Mesenchymal stem cell (in vitro differentiated cells and primary cell): ENCODE results near the gene FBXO9.

Experiments used
- DNase-seq: peaks from one replicate; pipeline ENCODE4 v3.0.0-alpha.2; 2013
- H2AFZ ChIP-seq: one replicate; pipeline ENCODE4 v1.6.1; 2013; ENCODE audit warnings: low read depth, mild to moderate bottlenecking, control low read depth, inconsistent platforms, low read length, moderate library complexity
- H2AK5ac ChIP-seq: 2 replicates; pipeline ENCODE4 v1.6.1; 2013; ENCODE audit warnings: low read length, moderate library complexity, mild to moderate bottlenecking, inconsistent platforms; ENCODE audit not compliant: severe bottlenecking
- H2BK120ac ChIP-seq: one replicate; pipeline ENCODE4 v1.6.1; 2013; ENCODE audit warnings: low read depth, mild to moderate bottlenecking, inconsistent platforms, low read length, moderate library complexity
- H2BK12ac ChIP-seq, 2 experiments: one replicate each; pipeline ENCODE4 v1.6.1; 2013; ENCODE audit warnings: inconsistent platforms in 2 of 2, low read length in 2 of 2, mild to moderate bottlenecking in 2 of 2, moderate library complexity in 2 of 2, control low read depth in 1 of 2
- H2BK15ac ChIP-seq: one replicate; pipeline ENCODE4 v1.6.1; 2013; ENCODE audit warnings: mild to moderate bottlenecking, low read depth, inconsistent platforms; ENCODE audit not compliant: poor library complexity, severe bottlenecking
- H2BK5ac ChIP-seq: 2 replicates; pipeline ENCODE4 v1.6.1; 2013; ENCODE audit warnings: low read depth, mild to moderate bottlenecking, low read length, control low read depth, inconsistent platforms; ENCODE audit not compliant: poor library complexity, severe bottlenecking
- H3K14ac ChIP-seq, 2 experiments: one replicate each; pipeline ENCODE4 v1.6.1; 2013; ENCODE audit warnings: inconsistent platforms in 2 of 2, low read length in 2 of 2, control low read depth in 1 of 2, mild to moderate bottlenecking in 1 of 2, moderate library complexity in 1 of 2
- H3K18ac ChIP-seq, 2 experiments: one replicate each; pipeline ENCODE4 v1.6.1; 2013; ENCODE audit warnings: inconsistent platforms in 2 of 2, low read length in 2 of 2, control low read depth in 1 of 2, low read depth in 1 of 2, mild to moderate bottlenecking in 1 of 2
- H3K23ac ChIP-seq, 2 experiments: one replicate each; pipeline ENCODE4 v1.6.1; 2013; ENCODE audit warnings: inconsistent platforms in 2 of 2, low read length in 2 of 2, mild to moderate bottlenecking in 2 of 2, moderate library complexity in 2 of 2, control low read depth in 1 of 2
- H3K27ac ChIP-seq: 2 replicates; pipeline ENCODE4 v1.5.1; 2013; ENCODE audit warnings: mild to moderate bottlenecking, moderate library complexity, low read length, control low read depth, inconsistent platforms; ENCODE audit not compliant: poor library complexity, severe bottlenecking
- H3K27me3 ChIP-seq, 2 experiments: 2 replicates each; pipeline versions ENCODE4 v1.6.1 to v1.7.0; 2013; ENCODE audit warnings: low read length in 2 of 2, mild to moderate bottlenecking in 2 of 2, moderate library complexity in 2 of 2, control low read depth in 1 of 2, inconsistent platforms in 1 of 2; ENCODE audit not compliant: control insufficient read depth in 1 of 2, insufficient read depth in 1 of 2
- H3K36me3 ChIP-seq, 2 experiments: 2 replicates each; pipeline versions ENCODE4 v1.6.1 to v1.7.0; 2013; ENCODE audit warnings: low read length in 2 of 2, control low read depth in 1 of 2, inconsistent platforms in 1 of 2, low read depth in 1 of 2, mild to moderate bottlenecking in 1 of 2; ENCODE audit not compliant: insufficient read depth in 2 of 2, control insufficient read depth in 1 of 2
- H3K4ac ChIP-seq, 2 experiments: one replicate each; pipeline ENCODE4 v1.6.1; 2013; ENCODE audit warnings: inconsistent platforms in 2 of 2, low read length in 2 of 2, mild to moderate bottlenecking in 2 of 2, moderate library complexity in 2 of 2, control low read depth in 1 of 2, low read depth in 1 of 2
- H3K4me1 ChIP-seq: 2 replicates; pipeline ENCODE4 v1.6.1; 2013; ENCODE audit warnings: low read depth, low read length, control low read depth; ENCODE audit not compliant: control insufficient read depth, insufficient read depth
- H3K4me2 ChIP-seq: 2 replicates; pipeline ENCODE4 v1.6.1; 2013; ENCODE audit warnings: low read length, mild to moderate bottlenecking, inconsistent platforms; ENCODE audit not compliant: poor library complexity, severe bottlenecking
- H3K4me3 ChIP-seq, 2 experiments: 2 replicates each; pipeline versions ENCODE4 v1.5.1 to v1.7.0; 2013; ENCODE audit warnings: low read length in 2 of 2, mild to moderate bottlenecking in 2 of 2, control low read depth in 1 of 2, low read depth in 1 of 2; ENCODE audit not compliant: insufficient read depth in 1 of 2
- H3K79me1 ChIP-seq: replicated peaks from 2 replicates; pipeline ENCODE4 v1.6.1; 2013; ENCODE audit warnings: mild to moderate bottlenecking, control low read depth, low read length, inconsistent platforms; ENCODE audit not compliant: poor library complexity, severe bottlenecking
- H3K9ac ChIP-seq: 2 replicates; pipeline ENCODE4 v1.7.0; 2013; ENCODE audit warnings: mild to moderate bottlenecking, low read length, moderate library complexity
- H3K9me3 ChIP-seq: 2 replicates; pipeline ENCODE4 v1.7.0; 2013; ENCODE audit warnings: mild to moderate bottlenecking, low read length; ENCODE audit not compliant: control insufficient read depth
- H4K8ac ChIP-seq: one replicate; pipeline ENCODE4 v1.6.1; 2013; ENCODE audit warnings: inconsistent platforms, mild to moderate bottlenecking, low read length, moderate library complexity
- H4K91ac ChIP-seq: one replicate; pipeline ENCODE4 v1.6.1; 2013; ENCODE audit warnings: mild to moderate bottlenecking, low read length, inconsistent platforms
- WGBS: methylation state at CpG from one replicate; pipeline ENCODE4 v1.1.7; 2013; ENCODE audit warnings: mixed read lengths; 5-methylcytosine and 5-hydroxymethylcytosine counted together

FBXO9 gene

DNA sequence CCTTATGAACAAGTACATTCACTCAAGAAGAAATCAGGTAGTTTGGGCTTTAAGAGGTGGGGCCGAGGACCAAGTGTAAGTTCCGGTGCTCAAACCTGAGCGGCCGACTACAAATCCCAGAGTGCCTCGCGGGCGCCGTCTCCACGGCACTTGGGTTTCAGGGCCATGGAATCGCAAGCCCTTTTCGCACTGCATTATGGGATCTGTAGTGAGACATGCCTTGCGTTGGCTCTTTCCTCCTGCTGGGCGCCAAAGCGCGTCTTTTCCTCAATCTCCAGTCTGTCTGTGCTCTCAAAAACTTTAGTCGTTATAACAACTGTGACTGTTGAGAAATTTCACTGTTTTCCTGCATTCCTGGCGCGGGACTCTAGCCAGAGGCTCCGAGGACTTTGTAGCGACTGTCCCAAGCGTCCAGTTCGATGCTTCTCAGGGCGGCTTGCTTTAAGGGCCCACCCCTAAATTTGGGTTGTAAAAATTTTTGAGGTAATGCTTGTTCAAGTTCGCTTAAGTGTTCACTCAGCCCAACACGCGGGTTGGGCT, 408 bp upstream of the FBXO9 start:
- Histone ChIP-seq H3K4me1 (peaks cover 6% of the 10 kb centered on the region), H3K4me3 (peak overlapping the region; percentile 89 to 97), H2AFZ (peak overlapping the region; percentile 94), H3K9ac (peak overlapping the region; percentile 95), H3K27me3 (no peaks in the 10 kb centered on the region), H3K36me3 (peaks cover 0 to 5% of the 10 kb centered on the region in 2 experiments), H2BK12ac (peak overlapping the region in 1 of 2 experiments; percentile 86), H2BK120ac (no peak overlapping the region), H3K4me2 (peak overlapping the region; percentile 93), H2BK15ac (peak overlapping the region; percentile 77), H3K9me3 (no peaks in the 10 kb centered on the region), H2BK5ac (no peak overlapping the region), H3K18ac (peak overlapping the region; percentile 93 to 98), H4K91ac (peak overlapping the region; percentile 90), H3K27ac (peak overlapping the region; percentile 80), H4K8ac (peak overlapping the region; percentile 89), H3K23ac (no peak overlapping the region), H3K79me1 (peaks cover 11% of the 10 kb centered on the region), H3K14ac (peak overlapping the region in 1 of 2 experiments; percentile 77), H2AK5ac (no peak overlapping the region), H3K4ac (peak overlapping the region in 1 of 2 experiments; percentile 99)
- WGBS: under 1% methylated on average over 26 of the region's 26 CpGs
- peak; percentile 98 for DNase-seq

DNA sequence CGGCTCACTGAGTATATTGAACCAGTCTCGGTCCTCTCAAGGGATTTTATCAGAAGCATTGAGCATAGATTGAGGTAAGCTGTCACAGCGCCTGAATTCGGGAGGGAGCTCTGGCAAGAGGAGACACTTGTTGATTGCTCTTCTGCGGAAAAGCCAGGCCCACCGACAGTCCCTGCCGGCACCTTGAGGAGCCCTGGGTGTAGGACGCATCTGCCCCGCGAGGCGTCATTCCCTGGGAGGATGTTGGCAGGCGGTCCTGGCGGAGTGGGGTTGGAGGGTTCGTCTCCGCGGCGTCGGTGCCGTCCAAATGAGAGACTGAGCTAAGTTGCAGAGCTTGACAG, 843 bp downstream of the FBXO9 start:
- peak overlapping the region in 1 of 2 experiments; percentile 62 for H3K4ac ChIP-seq
- peaks cover 3% of the 10 kb centered on the region for H3K4me1 ChIP-seq
- H4K8ac ChIP-seq: peak overlapping the region; percentile 49
- no peaks in the 10 kb centered on the region for H3K27me3 ChIP-seq
- H2BK5ac ChIP-seq: no peak overlapping the region
- H3K79me1 ChIP-seq: peaks cover 11% of the 10 kb centered on the region
- peaks cover 0 to 10% of the 10 kb centered on the region in 2 experiments for H3K36me3 ChIP-seq
- no peak overlapping the region for H3K14ac ChIP-seq
- H2BK120ac ChIP-seq: no peak overlapping the region
- H3K27ac ChIP-seq: no peak overlapping the region
- peak overlapping the region; percentile 95 for H3K9ac ChIP-seq
- no peak overlapping the region for H3K23ac ChIP-seq
- H4K91ac ChIP-seq: no peak overlapping the region
- H2BK15ac ChIP-seq: peak overlapping the region; percentile 48
- H3K18ac ChIP-seq: peak overlapping the region in 1 of 2 experiments; percentile 87
- peak overlapping the region; percentile 97 for H2AFZ ChIP-seq
- peak overlapping the region; percentile 93 for H3K4me2 ChIP-seq
- peak overlapping the region; percentile 89 to 97 for H3K4me3 ChIP-seq
- under 1% methylated on average over 19 of the region's 19 CpGs for WGBS
- H2BK12ac ChIP-seq: no peak overlapping the region
- H3K9me3 ChIP-seq: no peaks in the 10 kb centered on the region
- H2AK5ac ChIP-seq: no peak overlapping the region
- DNase-seq: peak; percentile 63

DNA sequence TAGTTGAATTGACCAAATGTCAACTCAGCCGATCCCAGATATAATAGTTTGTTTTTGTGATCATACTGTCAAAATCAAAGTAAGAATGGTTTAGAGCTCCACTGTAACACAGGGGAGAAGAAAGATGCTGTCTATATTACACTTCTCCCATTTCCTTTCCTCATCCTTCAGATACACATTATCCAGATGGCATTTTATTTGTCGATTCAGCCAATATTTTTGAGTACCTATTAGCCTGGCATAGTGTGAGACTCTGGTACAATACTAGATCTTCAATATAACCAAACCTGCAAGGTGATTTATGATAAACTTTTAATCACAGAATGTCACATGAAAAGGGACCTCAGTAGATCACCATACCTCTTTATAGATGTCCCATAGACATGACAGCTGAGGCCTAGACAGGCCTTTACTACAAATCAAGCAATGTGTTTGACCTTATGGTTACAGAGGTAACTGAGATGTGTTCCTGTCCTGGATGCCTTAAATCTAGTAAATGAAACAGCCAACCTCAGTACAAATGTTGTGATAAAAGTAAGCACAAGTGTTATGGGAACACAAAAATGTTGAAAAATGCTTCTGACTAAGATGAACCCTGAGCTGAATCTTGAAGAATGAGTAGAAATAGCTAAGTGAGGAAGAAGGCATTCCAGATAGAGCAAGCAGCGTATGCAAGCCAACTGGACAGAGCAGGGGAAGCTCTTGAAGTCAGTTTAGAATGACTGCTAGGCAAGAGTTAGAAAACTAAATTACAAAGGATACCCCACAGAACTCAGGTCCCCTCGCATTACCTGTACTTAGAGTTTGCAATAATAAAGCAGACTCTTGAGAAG, 1.9 kb downstream of the FBXO9 start:
- peak overlapping the region; percentile 95 for H3K9ac ChIP-seq
- 100% methylated on average over 2 of the region's 4 CpGs for WGBS
- H3K14ac ChIP-seq: no peak overlapping the region
- H3K23ac ChIP-seq: no peak overlapping the region
- H3K4me2 ChIP-seq: peak overlapping the region; percentile 29
- H3K4ac ChIP-seq: no peak overlapping the region
- DNase-seq: peak; percentile 5
- H2BK120ac ChIP-seq: no peak overlapping the region
- H3K4me3 ChIP-seq: peak overlapping the region in 1 of 2 experiments; percentile 97
- H2AK5ac ChIP-seq: no peak overlapping the region
- no peak overlapping the region for H2BK12ac ChIP-seq
- no peak overlapping the region for H2AFZ ChIP-seq
- peaks cover under 1 to 20% of the 10 kb centered on the region in 2 experiments for H3K36me3 ChIP-seq
- H3K27me3 ChIP-seq: no peaks in the 10 kb centered on the region
- H3K79me1 ChIP-seq: peaks cover 12% of the 10 kb centered on the region
- H3K18ac ChIP-seq: no peak overlapping the region
- H4K8ac ChIP-seq: no peak overlapping the region
- no peaks in the 10 kb centered on the region for H3K9me3 ChIP-seq
- no peak overlapping the region for H3K27ac ChIP-seq
- H4K91ac ChIP-seq: no peak overlapping the region
- H2BK15ac ChIP-seq: no peak overlapping the region
- no peak overlapping the region for H2BK5ac ChIP-seq
- peaks cover 3% of the 10 kb centered on the region for H3K4me1 ChIP-seq

- WGBS: no CpG with 5 or more reads among the region's 1 CpG
- Histone ChIP-seq H2BK15ac (no peak overlapping the region), H3K4me1 (peaks cover 3% of the 10 kb centered on the region)
These were observed 2.7 kb downstream of the FBXO9 start for GRCh38 chr6:53067849-53068361.

More at GRCh38 chr6:53067849-53068361, 2.7 kb downstream of the FBXO9 start:
- Histone ChIP-seq H3K9ac (peak overlapping the region; percentile 95), H3K4ac (no peak overlapping the region), H3K4me3 (no peak overlapping the region), H4K91ac (no peak overlapping the region), H3K4me2 (no peak overlapping the region), H2BK120ac (no peak overlapping the region), H2BK12ac (no peak overlapping the region), H4K8ac (no peak overlapping the region), H3K27ac (no peak overlapping the region), H2AFZ (no peak overlapping the region), H3K14ac (no peak overlapping the region), H2AK5ac (no peak overlapping the region), H3K27me3 (no peaks in the 10 kb centered on the region), H3K79me1 (peaks cover 15% of the 10 kb centered on the region), H3K36me3 (peaks cover 6 to 26% of the 10 kb centered on the region in 2 experiments), H3K9me3 (no peaks in the 10 kb centered on the region), H2BK5ac (no peak overlapping the region), H3K23ac (no peak overlapping the region), H3K18ac (no peak overlapping the region)
- DNase-seq: peak; percentile 10
